Progenitor cell of endocrine pancreas (in vitro differentiated cells): Measurements from ENCODE around the gene PHF21A. TPM values are rescaled to one million over a fixed set of nuclear protein-coding genes. Genes with fewer than 3 reads are reported as not detected.
"Not testable (repeated sequence)": the region's sequence is repeated elsewhere in the genome, so short reads cannot be mapped to it uniquely, and the experiment has no call there.

Experiments used
- DNase-seq: peaks from one replicate; pipeline ENCODE4 v3.0.0; 2021; ENCODE audit warnings: low spot score; ENCODE audit not compliant: unreplicated experiment
- H3K27ac Mint-ChIP-seq: 2 replicates; pipeline ENCODE4 v1.8.0; 2021; ENCODE audit warnings: mild to moderate bottlenecking, moderate library complexity, mixed read lengths
- H3K27me3 Mint-ChIP-seq: 2 replicates; pipeline ENCODE4 v1.8.0; 2021; ENCODE audit warnings: mixed read lengths
- H3K36me3 Mint-ChIP-seq: 2 replicates; pipeline ENCODE4 v1.8.0; 2022; ENCODE audit warnings: mixed read lengths; ENCODE audit not compliant: insufficient read depth
- H3K4me1 Mint-ChIP-seq: 2 replicates; pipeline ENCODE4 v1.8.0; 2021; ENCODE audit warnings: low read depth, mixed read lengths
- H3K4me3 Mint-ChIP-seq: 2 replicates; pipeline ENCODE4 v1.8.0; 2021; ENCODE audit warnings: low read depth, mild to moderate bottlenecking, moderate library complexity, mixed read lengths
- H3K9me3 Mint-ChIP-seq: 2 replicates; pipeline ENCODE4 v1.8.0; 2021; ENCODE audit warnings: low read depth, mixed read lengths
- CTCF ChIP-seq: fragments of 200-600 bp; sonication (generic); IDR thresholded peaks from one replicate; pipeline ENCODE4 v1.5.0; 2021; ENCODE audit warnings: antibody characterized with exemption, mild to moderate bottlenecking; ENCODE audit not compliant: unreplicated experiment
- total RNA-seq: library from RNA; stranded (reverse); gene quantifications from 2 replicates; pipeline ENCODE4 v1.2.1, GENCODE V29; 2021

The PHF21A gene
- total RNA-seq, 1 donor from 2014 or later, result 70.1 TPM

DNA sequence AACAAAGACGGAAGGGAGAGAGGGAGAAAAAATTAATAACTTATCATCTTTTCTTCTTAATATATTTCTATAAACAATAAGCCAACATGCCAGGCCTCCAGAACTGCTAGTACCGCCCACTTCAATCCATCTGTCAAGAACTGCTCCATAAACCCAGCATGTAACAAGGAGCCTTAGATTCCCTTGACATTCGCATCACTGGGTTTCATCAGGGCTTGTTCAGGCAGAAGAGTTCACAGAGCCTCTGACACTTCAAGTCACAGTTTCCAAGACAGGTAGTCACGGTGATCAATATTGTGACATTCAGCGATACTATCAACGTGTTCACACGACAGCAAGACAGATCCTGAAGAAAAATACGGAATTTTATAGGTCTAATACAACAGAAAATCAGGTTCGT is 137.1 kb downstream of the PHF21A start:
- Mint-ChIP-seq H3K27ac (peak overlapping the region; percentile 72), H3K36me3 (peaks cover 1% of the 10 kb centered on the region), H3K27me3 (no peaks in the 10 kb centered on the region), H3K4me3 (no peak overlapping the region), H3K9me3 (no peaks in the 10 kb centered on the region), H3K4me1 (peaks cover 24% of the 10 kb centered on the region)
- DNase-seq, result no peak
- TF ChIP-seq CTCF, result no peak

- TF ChIP-seq CTCF, result no peak
- peaks cover 2% of the 10 kb centered on the region for H3K36me3 Mint-ChIP-seq
- no peak for DNase-seq
- no peak overlapping the region for H3K4me3 Mint-ChIP-seq
- H3K27me3 Mint-ChIP-seq, result no peaks in the 10 kb centered on the region
- peaks cover 18% of the 10 kb centered on the region for H3K4me1 Mint-ChIP-seq
- H3K27ac Mint-ChIP-seq, result peak overlapping the region; percentile 91
- no peaks in the 10 kb centered on the region for H3K9me3 Mint-ChIP-seq
Observed at GRCh38 chr11:45983471-45983845, 137.8 kb downstream of the PHF21A start.

- peaks cover 18% of the 10 kb centered on the region for H3K4me1 Mint-ChIP-seq
- H3K36me3 Mint-ChIP-seq, result peaks cover 3% of the 10 kb centered on the region
- peak overlapping the region; percentile 91 for H3K27ac Mint-ChIP-seq
- H3K9me3 Mint-ChIP-seq, result no peaks in the 10 kb centered on the region
- no peak for TF ChIP-seq CTCF
- DNase-seq, result no peak
- no peak overlapping the region for H3K4me3 Mint-ChIP-seq
- no peaks in the 10 kb centered on the region for H3K27me3 Mint-ChIP-seq
Observed at GRCh38 chr11:45982656-45983470, 138.4 kb downstream of the PHF21A start.

DNA sequence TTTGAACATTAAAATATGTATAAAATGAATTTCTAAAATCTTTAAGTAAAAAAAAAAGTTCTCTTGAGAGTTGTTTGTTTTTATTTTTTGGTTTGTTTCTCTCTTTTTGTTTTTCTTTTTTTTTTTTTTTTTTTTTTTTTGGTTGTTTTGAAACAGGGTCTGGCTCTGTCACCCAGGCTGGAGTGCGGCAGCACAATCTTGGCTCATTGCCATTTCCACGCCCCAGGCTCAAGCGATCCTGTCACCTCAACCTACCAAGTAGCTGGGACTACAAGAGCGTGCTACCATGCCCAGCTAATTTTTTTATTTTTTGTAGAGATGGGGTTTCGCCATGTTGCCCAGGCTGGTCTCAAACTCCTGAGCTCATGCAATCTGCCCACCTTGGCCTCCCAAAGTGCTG is 139.4 kb downstream of the PHF21A start:
- not testable (repeated sequence) for H3K9me3 Mint-ChIP-seq, DNase-seq, H3K27me3 Mint-ChIP-seq, H3K4me3 Mint-ChIP-seq, H3K27ac Mint-ChIP-seq, H3K36me3 Mint-ChIP-seq
- peaks cover 18% of the 10 kb centered on the region for H3K4me1 Mint-ChIP-seq

GRCh38 chr11:45974806-45975205 is 146.4 kb downstream of the PHF21A start:
- Mint-ChIP-seq H3K4me1 (no peaks in the 10 kb centered on the region), H3K36me3 (peaks cover 8% of the 10 kb centered on the region), H3K4me3 (no peak overlapping the region), H3K27me3 (no peaks in the 10 kb centered on the region), H3K27ac (no peak overlapping the region), H3K9me3 (no peaks in the 10 kb centered on the region)
- no peak for DNase-seq
- no peak for TF ChIP-seq CTCF

GRCh38 chr11:45973601-45974000 is 147.7 kb downstream of the PHF21A start:
- Mint-ChIP-seq H3K9me3 (no peaks in the 10 kb centered on the region), H3K27ac (no peak overlapping the region), H3K4me1 (no peaks in the 10 kb centered on the region), H3K4me3 (no peak overlapping the region), H3K27me3 (no peaks in the 10 kb centered on the region), H3K36me3 (peaks cover 9% of the 10 kb centered on the region)
- TF ChIP-seq CTCF, result no peak
- DNase-seq, result no peak
